ENCODE results near the gene RALGAPA2. TPM values are rescaled to one million over a fixed set of nuclear protein-coding genes. Genes with fewer than 3 reads are reported as not detected.

RALGAPA2 gene
- total RNA-seq, 1 experiment from 2014 or later: 26.3 TPM

- no peak for DNase-seq
- no peaks in the 10 kb centered on the region for H3K36me3 Mint-ChIP-seq (ENCODE audit: insufficient read depth, unreplicated experiment)
- no peak overlapping the region for H3K4me3 Mint-ChIP-seq (ENCODE audit: low read depth, unreplicated experiment)
- CTCF ChIA-PET: no interaction called here
- no peak for TF ChIP-seq CTCF (IDR thresholded peaks at IDR 0.05; ENCODE audit: unreplicated experiment)
- no peak overlapping the region for H3K27ac Mint-ChIP-seq (ENCODE audit: unreplicated experiment)
- H3K9me3 Mint-ChIP-seq (ENCODE audit: low read depth, unreplicated experiment): no peaks in the 10 kb centered on the region
- no peaks in the 10 kb centered on the region for H3K27me3 Mint-ChIP-seq (ENCODE audit: unreplicated experiment)
- no TSS peak for BruUV-seq (replicated peaks)
- no peaks in the 10 kb centered on the region for H3K4me1 Mint-ChIP-seq (ENCODE audit: low read depth, unreplicated experiment)
- intact Hi-C loops (cut with micrococcal nuclease; ENCODE audit: unreplicated experiment): no loop called here
These were observed 265.9 kb downstream of the RALGAPA2 start for GRCh38 chr20:20446425-20447015.

- H3K4me3 Mint-ChIP-seq (ENCODE audit: low read depth, unreplicated experiment): no peak overlapping the region
- H3K9me3 Mint-ChIP-seq (ENCODE audit: low read depth, unreplicated experiment): no peaks in the 10 kb centered on the region
These were observed 266.4 kb downstream of the RALGAPA2 start for GRCh38 chr20:20446001-20446400.

GRCh38 chr20:20443504-20443903 lies 268.9 kb downstream of the RALGAPA2 start:
- CTCF ChIA-PET: no interaction called here
- H3K9me3 Mint-ChIP-seq (ENCODE audit: low read depth, unreplicated experiment): no peaks in the 10 kb centered on the region
- TF ChIP-seq CTCF (IDR thresholded peaks at IDR 0.05; ENCODE audit: unreplicated experiment): no peak
- H3K4me3 Mint-ChIP-seq (ENCODE audit: low read depth, unreplicated experiment): no peak overlapping the region
- H3K27ac Mint-ChIP-seq (ENCODE audit: unreplicated experiment): no peak overlapping the region
- intact Hi-C loops (cut with micrococcal nuclease; ENCODE audit: unreplicated experiment): no loop called here
- BruUV-seq (replicated peaks): no TSS peak
- no peaks in the 10 kb centered on the region for H3K36me3 Mint-ChIP-seq (ENCODE audit: insufficient read depth, unreplicated experiment)
- no peak for DNase-seq
- no peaks in the 10 kb centered on the region for H3K27me3 Mint-ChIP-seq (ENCODE audit: unreplicated experiment)
- H3K4me1 Mint-ChIP-seq (ENCODE audit: low read depth, unreplicated experiment): no peaks in the 10 kb centered on the region

More at GRCh38 chr20:20446001-20446400, 266.4 kb downstream of the RALGAPA2 start:
- no peaks in the 10 kb centered on the region for H3K27me3 Mint-ChIP-seq (ENCODE audit: unreplicated experiment)
- intact Hi-C loops (cut with micrococcal nuclease; ENCODE audit: unreplicated experiment): no loop called here
- H3K4me1 Mint-ChIP-seq (ENCODE audit: low read depth, unreplicated experiment): no peaks in the 10 kb centered on the region
- CTCF ChIA-PET: no interaction called here
- BruUV-seq (replicated peaks): no TSS peak
- no peak for TF ChIP-seq CTCF (IDR thresholded peaks at IDR 0.05; ENCODE audit: unreplicated experiment)
- H3K27ac Mint-ChIP-seq (ENCODE audit: unreplicated experiment): no peak overlapping the region
- DNase-seq: no peak
- H3K36me3 Mint-ChIP-seq (ENCODE audit: insufficient read depth, unreplicated experiment): no peaks in the 10 kb centered on the region

- intact Hi-C loops (cut with micrococcal nuclease; ENCODE audit: unreplicated experiment): no loop called here
- DNase-seq: no peak
- no TSS peak for BruUV-seq (replicated peaks)
- Mint-ChIP-seq H3K9me3 (ENCODE audit: low read depth, unreplicated experiment) (no peaks in the 10 kb centered on the region), H3K27me3 (ENCODE audit: unreplicated experiment) (no peaks in the 10 kb centered on the region), H3K36me3 (ENCODE audit: insufficient read depth, unreplicated experiment) (peaks cover 4% of the 10 kb centered on the region), H3K4me3 (ENCODE audit: low read depth, unreplicated experiment) (no peak overlapping the region), H3K4me1 (ENCODE audit: low read depth, unreplicated experiment) (no peaks in the 10 kb centered on the region), H3K27ac (ENCODE audit: unreplicated experiment) (no peak overlapping the region)
- CTCF ChIA-PET: no interaction called here
- TF ChIP-seq CTCF (IDR thresholded peaks at IDR 0.05; ENCODE audit: unreplicated experiment): no peak
These were observed 270.0 kb downstream of the RALGAPA2 start for GRCh38 chr20:20442466-20442865.

All from Calu3 (cell line).